Stimulated activated CD8-positive, alpha-beta memory T cell treated with anti-CD3 and anti-CD28 coated beads, Interleukin-4, amount 100 ng/mL, for 48 hours (primary cell): ENCODE data around the gene PCDHGA12.
"Not testable (repeated sequence)": the region's sequence is repeated elsewhere in the genome, so short reads cannot be mapped to it uniquely, and the experiment has no call there.

ENCODE experiments used
- DNase-seq: peaks from one replicate; pipeline ENCODE4 v3.0.0-alpha.2; 2020

The PCDHGA12 gene

GRCh38 chr5:141430332-141431113 lies at the start of gene PCDHGA12:
PCDHGA12 (plus strand) TSS chr5:141430507; CDS start chr5:141430760, 253 bp downstream.
- peak; percentile 42 for DNase-seq

GRCh38 chr5:141382469-141383294 lies 47.6 kb upstream of the PCDHGA12 start, which contains the start of gene PCDHGA7:
PCDHGA7 (plus strand) TSS chr5:141382742; CDS start chr5:141382900, 158 bp downstream.
- DNase-seq, result no peak

- no peak for DNase-seq
Observed at GRCh38 chr5:141383345-141383744, 47.0 kb upstream of the PCDHGA12 start.

GRCh38 chr5:141384471-141385267 lies 45.6 kb upstream of the PCDHGA12 start:
- DNase-seq, result no peak

GRCh38 chr5:141387557-141388311 lies 42.6 kb upstream of the PCDHGA12 start, which contains the start of gene PCDHGB4:
PCDHGB4 (plus strand) TSS chr5:141387698; CDS start chr5:141387885, 187 bp downstream.
- peak; percentile 41 for DNase-seq

- DNase-seq, result no peak
Observed at GRCh38 chr5:141388661-141389060, 41.6 kb upstream of the PCDHGA12 start.

GRCh38 chr5:141389153-141390042 lies 40.9 kb upstream of the PCDHGA12 start:
- no peak for DNase-seq

- no peak for DNase-seq
Observed at GRCh38 chr5:141392429-141393198, 37.7 kb upstream of the PCDHGA12 start, which contains the start of gene PCDHGA8. PCDHGA8 (plus strand) TSS chr5:141392633; CDS start chr5:141392814, 181 bp downstream.

- DNase-seq, result no peak
Observed at GRCh38 chr5:141393267-141393666, 37.0 kb upstream of the PCDHGA12 start.

- DNase-seq, result not testable (repeated sequence)
Observed at GRCh38 chr5:141394401-141395187, 35.7 kb upstream of the PCDHGA12 start.

GRCh38 chr5:141397756-141398551 lies 32.4 kb upstream of the PCDHGA12 start, which contains the start of gene PCDHGB5:
PCDHGB5 (plus strand) TSS chr5:141397947; CDS start chr5:141398128, 181 bp downstream.
- DNase-seq, result peak; percentile 52

- DNase-seq, result no peak
Observed at GRCh38 chr5:141398608-141399007, 31.7 kb upstream of the PCDHGA12 start.

- DNase-seq, result no peak
Observed at GRCh38 chr5:141399555-141400258, 30.6 kb upstream of the PCDHGA12 start.

GRCh38 chr5:141402553-141403243 lies 27.6 kb upstream of the PCDHGA12 start, which contains the start of gene PCDHGA9:
PCDHGA9 (plus strand) TSS chr5:141402778; CDS start chr5:141402953, 175 bp downstream.
- DNase-seq, result no peak

- no peak for DNase-seq
Observed at GRCh38 chr5:141403387-141403786, 26.9 kb upstream of the PCDHGA12 start.

- DNase-seq, result peak; percentile 63
Observed at GRCh38 chr5:141407790-141408505, 22.4 kb upstream of the PCDHGA12 start, which contains the start of gene PCDHGB6. PCDHGB6 (plus strand) TSS chr5:141408021; CDS start chr5:141408203, 182 bp downstream.
